ENCODE measurements around the gene GPR35. TPM values are rescaled to one million over a fixed set of nuclear protein-coding genes. Genes with fewer than 3 reads are reported as not detected.

GPR35 gene
- total RNA-seq, 1 experiment from 2014 or later, result 2.4 TPM

DNA sequence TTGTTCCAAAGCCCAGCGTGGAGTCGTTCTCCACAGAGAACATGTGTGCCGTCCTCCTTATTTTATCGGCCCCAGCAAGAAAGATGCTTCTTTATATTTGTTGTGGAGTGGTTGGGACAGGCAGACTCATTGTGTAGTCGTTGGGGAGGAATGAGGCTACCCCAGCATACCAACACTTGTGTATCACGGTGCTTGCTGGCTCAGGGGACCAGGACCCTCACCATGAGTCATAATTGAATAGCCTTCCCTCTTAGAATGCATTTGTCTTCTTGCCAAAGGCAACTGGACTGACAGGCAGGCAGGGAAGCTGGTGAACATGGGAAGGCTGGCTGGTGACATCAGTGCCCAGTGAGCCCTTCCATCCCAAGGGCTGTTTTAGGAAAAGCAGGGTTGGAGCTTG, 34.1 kb upstream of the GPR35 start:
- BruUV-seq (replicated peaks), result no TSS peak
- Histone ChIP-seq H3F3A (ENCODE audit: low read length, unreplicated experiment) (no peaks in the 10 kb centered on the region), H3K27me3 (ENCODE audit: low read length) (no peaks in the 10 kb centered on the region), H3K4me3 (ENCODE audit: low read length) (no peak overlapping the region), H3K9me3 (ENCODE audit: low read length) (no peaks in the 10 kb centered on the region), H3K79me2 (ENCODE audit: low read length) (peaks cover 57% of the 10 kb centered on the region), H3K36me3 (ENCODE audit: low read depth, low read length) (no peaks in the 10 kb centered on the region), H4K20me1 (ENCODE audit: low read length) (peaks cover 8% of the 10 kb centered on the region; the same call in 1 of the 2 replicates), H2AFZ (ENCODE audit: low read length) (no peak overlapping the region), H3K4me2 (ENCODE audit: low read length) (no peak overlapping the region), H3K27ac (ENCODE audit: low read length) (no peak overlapping the region), H3K9me2 (replicated peaks; ENCODE audit: low read length) (no peaks in the 10 kb centered on the region), H3K4me1 (ENCODE audit: insufficient read depth, low read length) (peaks cover 11% of the 10 kb centered on the region; the same call in 1 of the 2 replicates), H3K9ac (ENCODE audit: low read length) (no peak overlapping the region)
- DNase-seq (no peak), ATAC-seq (no peak)
- TF ChIP-seq EZH2 (IDR thresholded peaks at IDR 0.05; ENCODE audit: low read length, unreplicated experiment) (no peak), EZH2phosphoT487 (IDR thresholded peaks at IDR 0.05; ENCODE audit: borderline replicate concordance, low read length) (no peak)
- TF ChIP-seq, protein P1, sequence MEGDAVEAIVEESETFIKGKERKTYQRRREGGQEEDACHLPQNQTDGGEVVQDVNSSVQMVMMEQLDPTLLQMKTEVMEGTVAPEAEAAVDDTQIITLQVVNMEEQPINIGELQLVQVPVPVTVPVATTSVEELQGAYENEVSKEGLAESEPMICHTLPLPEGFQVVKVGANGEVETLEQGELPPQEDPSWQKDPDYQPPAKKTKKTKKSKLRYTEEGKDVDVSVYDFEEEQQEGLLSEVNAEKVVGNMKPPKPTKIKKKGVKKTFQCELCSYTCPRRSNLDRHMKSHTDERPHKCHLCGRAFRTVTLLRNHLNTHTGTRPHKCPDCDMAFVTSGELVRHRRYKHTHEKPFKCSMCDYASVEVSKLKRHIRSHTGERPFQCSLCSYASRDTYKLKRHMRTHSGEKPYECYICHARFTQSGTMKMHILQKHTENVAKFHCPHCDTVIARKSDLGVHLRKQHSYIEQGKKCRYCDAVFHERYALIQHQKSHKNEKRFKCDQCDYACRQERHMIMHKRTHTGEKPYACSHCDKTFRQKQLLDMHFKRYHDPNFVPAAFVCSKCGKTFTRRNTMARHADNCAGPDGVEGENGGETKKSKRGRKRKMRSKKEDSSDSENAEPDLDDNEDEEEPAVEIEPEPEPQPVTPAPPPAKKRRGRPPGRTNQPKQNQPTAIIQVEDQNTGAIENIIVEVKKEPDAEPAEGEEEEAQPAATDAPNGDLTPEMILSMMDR (conservative IDR thresholded peaks at IDR 0.05; ENCODE audit: low read depth, low read length), result no peak
- CTCF ChIA-PET, result no interaction called here
- intact Hi-C loops (cut with micrococcal nuclease), result no loop called here
- POLR2A ChIA-PET (ENCODE audit: unreplicated experiment), result no interaction called here

DNA sequence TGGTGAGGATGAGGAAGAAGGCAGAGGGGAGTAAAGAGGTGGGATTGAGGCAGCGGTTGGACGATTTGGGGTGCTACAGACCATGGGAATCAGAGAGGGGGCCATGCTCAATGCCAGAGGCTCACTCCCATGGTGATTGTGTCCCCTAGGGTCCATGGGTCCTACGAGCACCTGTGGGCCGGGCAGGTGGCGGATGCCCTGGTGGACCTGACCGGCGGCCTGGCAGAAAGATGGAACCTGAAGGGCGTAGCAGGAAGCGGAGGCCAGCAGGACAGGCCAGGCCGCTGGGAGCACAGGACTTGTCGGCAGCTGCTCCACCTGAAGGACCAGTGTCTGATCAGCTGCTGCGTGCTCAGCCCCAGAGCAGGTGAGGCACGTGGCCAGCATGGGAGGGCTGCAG, 33.5 kb upstream of the GPR35 start:
- POLR2A ChIA-PET (ENCODE audit: unreplicated experiment), result no interaction called here

More for the DNA sequence above, 33.5 kb upstream of the GPR35 start:
- Histone ChIP-seq H3K9ac (ENCODE audit: low read length) (no peak overlapping the region), H3K9me2 (replicated peaks; ENCODE audit: low read length) (no peaks in the 10 kb centered on the region), H3K27ac (ENCODE audit: low read length) (no peak overlapping the region), H3K36me3 (ENCODE audit: low read depth, low read length) (no peaks in the 10 kb centered on the region), H3K4me1 (ENCODE audit: insufficient read depth, low read length) (peaks cover 11% of the 10 kb centered on the region; the same call in 1 of the 2 replicates), H3K27me3 (ENCODE audit: low read length) (no peaks in the 10 kb centered on the region), H3F3A (ENCODE audit: low read length, unreplicated experiment) (no peaks in the 10 kb centered on the region), H4K20me1 (ENCODE audit: low read length) (peaks cover 8% of the 10 kb centered on the region; the same call in 1 of the 2 replicates), H3K4me3 (ENCODE audit: low read length) (no peak overlapping the region), H2AFZ (ENCODE audit: low read length) (no peak overlapping the region), H3K9me3 (ENCODE audit: low read length) (no peaks in the 10 kb centered on the region), H3K79me2 (ENCODE audit: low read length) (peaks cover 57% of the 10 kb centered on the region), H3K4me2 (ENCODE audit: low read length) (no peak overlapping the region)
- no peak for DNase-seq
- TF ChIP-seq, protein P1 (conservative IDR thresholded peaks at IDR 0.05; ENCODE audit: low read depth, low read length), result no peak
- TF ChIP-seq EZH2phosphoT487 (IDR thresholded peaks at IDR 0.05; ENCODE audit: borderline replicate concordance, low read length), result no peak
- TF ChIP-seq EZH2 (IDR thresholded peaks at IDR 0.05; ENCODE audit: low read length, unreplicated experiment), result no peak
- no TSS peak for BruUV-seq (replicated peaks)
- intact Hi-C loops (cut with micrococcal nuclease), result no loop called here
- ATAC-seq, result no peak
- CTCF ChIA-PET, result no interaction called here

Data from PC-3 (cell line).